GM21786 (cell line): Measurements from ENCODE around the gene ARHGAP18.
"Not testable (repeated sequence)": the region's sequence is repeated elsewhere in the genome, so short reads cannot be mapped to it uniquely, and the experiment has no call there.

Experiments
- ATAC-seq: cut with Tn5 transposase; IDR thresholded peaks from one replicate; pipeline ENCODE4 v1.9.1; 2021; ENCODE audit not compliant: unreplicated experiment

ARHGAP18 gene

GRCh38 chr6:129593233-129593564, 116.8 kb downstream of the ARHGAP18 start:
- no peak for ATAC-seq

DNA sequence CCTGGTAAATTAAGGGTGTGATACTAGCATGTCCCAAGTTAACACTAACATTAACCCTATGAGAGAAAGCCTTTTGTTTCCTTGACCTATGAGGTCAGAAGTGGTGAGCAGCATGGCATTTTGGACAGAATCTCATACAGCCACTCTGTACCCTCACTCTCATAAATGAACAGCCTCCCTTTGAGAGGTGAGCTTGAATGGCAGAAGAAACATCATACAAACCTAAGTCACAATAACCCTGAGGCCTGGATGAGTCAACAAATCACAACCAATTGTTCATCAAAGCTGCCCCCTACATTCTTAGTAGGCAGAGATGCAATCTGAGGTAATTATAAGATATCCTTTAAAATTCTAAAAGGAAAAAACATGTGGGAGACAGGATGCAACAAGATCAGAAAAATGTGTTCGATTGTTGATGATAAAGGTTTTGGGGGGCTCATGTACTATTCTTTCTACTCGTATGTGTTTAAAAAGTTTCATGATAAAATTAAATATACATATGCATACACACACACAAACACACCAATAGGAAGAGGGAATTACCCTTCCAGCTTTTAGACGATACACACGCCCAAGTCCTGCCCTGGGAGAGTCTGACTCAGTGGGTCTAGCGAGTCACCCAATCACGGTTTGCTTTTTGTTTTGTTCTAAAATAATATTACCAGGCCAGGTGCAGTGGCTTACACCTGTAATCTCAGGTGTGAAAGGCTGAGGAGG, 117.3 kb downstream of the ARHGAP18 start:
- ATAC-seq = no peak

DNA sequence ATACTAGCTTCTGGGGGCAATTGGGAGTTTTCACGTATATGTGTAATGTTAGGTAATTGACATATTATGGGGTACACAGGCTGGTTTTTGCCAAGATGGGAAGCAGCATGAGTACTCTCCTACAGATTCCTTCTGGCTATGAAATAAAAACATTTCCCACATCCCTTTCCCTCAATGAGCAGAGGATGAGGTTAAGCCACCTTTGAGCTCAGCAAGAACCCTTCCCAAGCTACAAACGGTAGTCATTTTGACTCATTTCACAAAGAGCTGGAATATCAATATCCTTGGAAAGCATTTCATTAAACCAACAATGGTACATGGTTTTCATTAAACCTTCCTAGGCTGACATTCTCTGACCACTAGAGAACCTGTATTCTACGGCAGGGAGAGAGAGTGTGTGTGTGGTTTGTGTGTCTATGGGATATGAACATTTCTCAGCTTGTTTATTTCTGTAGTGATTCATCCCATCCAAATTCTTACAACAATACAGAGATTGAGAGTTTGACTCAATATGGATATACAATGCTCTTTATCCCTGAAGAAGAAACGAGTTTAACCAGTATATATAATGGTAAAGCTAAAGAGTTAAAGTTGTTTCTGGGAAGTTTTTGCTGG, 119.5 kb downstream of the ARHGAP18 start:
- no peak for ATAC-seq

DNA sequence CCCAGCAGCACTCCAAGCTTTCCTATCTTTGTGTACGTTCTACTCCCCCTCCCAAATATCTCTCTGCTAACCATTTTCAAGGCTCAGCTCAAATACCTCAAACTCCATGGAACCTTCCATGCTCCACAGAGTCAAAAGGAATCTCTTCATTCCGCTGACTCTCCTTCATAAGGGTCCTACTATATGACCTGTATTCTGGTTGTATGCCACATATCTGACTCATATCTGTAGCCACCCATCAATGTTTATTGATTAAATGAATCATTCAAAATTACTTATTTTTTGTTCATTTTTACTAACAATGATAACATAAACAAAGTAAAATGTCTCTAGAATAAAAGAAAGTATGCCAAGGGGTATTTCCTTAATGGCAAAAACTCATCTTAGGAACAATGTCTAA, 123.2 kb downstream of the ARHGAP18 start:
- no peak for ATAC-seq

DNA sequence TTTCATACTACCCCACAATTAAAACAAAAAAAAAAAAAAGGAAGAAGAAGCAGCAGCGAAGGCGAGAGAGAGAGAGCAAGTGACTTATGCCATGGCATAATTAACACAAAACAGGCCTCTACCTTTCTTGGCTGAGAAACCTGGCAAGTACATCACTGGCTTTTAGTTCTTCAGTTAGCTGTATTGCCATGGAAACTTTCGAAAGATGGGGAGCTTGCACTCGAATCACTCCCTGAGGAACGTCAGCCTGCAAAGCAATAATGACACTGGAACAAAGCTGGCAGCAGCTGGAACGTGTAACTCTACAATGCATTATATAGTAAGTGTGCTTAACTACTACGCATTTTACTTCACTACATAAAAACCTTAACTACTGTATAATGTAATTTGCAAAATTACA, 126.1 kb downstream of the ARHGAP18 start:
- ATAC-seq = no peak

DNA sequence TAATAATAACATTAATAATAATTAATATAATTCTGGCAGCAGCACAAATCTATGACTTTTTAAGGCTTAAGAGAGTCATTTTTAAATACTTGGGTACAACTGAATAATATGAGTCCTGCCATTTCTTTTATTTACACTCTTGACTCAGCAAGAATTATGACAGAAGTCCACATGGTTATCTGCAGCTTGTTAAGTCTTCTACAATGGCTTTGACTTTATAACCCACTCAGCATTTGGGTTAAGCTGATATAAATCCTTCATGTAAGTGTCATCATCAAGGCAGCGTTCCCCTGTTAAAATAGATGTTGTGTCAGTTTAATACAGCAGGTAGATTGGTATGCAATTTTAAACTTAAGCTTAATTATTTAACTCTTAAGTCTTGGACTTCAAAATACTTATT, 131.7 kb downstream of the ARHGAP18 start:
- no peak for ATAC-seq

GRCh38 chr6:129577691-129578090, 132.3 kb downstream of the ARHGAP18 start:
- no peak for ATAC-seq

DNA sequence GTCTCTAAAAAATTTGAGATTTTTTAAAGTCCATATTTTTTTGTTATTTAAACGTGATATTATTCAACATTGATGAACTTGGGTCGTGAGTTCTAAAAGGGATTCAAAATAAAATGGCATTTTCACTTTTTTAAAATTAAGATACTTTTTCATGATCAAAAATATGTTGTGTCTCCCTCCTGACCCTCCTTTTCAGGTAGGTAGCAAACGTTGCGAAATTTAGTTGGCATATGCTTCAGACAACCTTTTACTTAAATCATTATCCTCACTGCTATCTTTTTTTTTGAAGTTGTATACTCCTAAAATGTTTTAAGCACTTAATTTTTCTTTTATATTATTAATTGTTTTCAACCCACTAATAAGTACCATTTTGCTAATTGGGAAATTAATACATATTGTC, 133.5 kb downstream of the ARHGAP18 start:
- no peak for ATAC-seq

GRCh38 chr6:129575378-129576118, 134.4 kb downstream of the ARHGAP18 start:
- no peak for ATAC-seq

DNA sequence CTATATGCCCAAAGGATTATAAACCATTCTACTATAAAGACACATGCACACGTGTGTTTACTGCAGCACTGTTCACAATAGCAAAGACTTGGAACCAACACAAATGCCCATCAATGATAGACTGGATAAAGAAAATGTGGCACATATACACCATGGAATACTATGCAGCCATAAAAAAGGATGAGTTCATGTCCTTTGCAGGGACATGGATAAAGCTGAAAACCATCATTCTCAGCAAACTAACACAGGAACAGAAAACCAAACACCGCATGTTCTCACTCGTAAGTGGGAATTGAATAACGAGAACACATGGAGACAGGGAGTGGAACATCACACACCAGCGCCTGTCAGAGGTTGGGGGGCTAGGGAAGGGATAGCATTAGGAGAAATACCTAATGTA, 135.4 kb downstream of the ARHGAP18 start:
- not testable (repeated sequence) for ATAC-seq

GRCh38 chr6:129570929-129571328, 139.0 kb downstream of the ARHGAP18 start:
- not testable (repeated sequence) for ATAC-seq

GRCh38 chr6:129568015-129568414, 142.0 kb downstream of the ARHGAP18 start:
- no peak for ATAC-seq

DNA sequence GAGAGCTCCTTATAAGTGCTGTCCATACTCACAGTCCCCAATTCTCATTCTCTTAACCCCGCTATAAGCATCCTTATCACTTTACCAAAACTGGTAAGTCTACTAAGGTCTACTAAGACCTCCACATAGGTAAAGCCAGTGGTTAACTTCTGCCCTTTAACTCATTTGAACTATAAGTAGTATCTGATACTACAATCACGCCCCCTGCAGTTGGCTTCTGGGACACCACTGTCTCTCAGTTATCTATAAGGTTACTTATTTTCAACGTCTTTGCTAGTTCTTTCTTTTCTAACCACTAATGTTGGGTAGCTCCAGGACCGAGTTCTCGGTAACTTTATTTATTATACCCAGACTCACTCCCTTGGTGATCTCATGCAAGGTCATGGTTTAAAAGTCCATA, 142.6 kb downstream of the ARHGAP18 start:
- ATAC-seq = no peak

DNA sequence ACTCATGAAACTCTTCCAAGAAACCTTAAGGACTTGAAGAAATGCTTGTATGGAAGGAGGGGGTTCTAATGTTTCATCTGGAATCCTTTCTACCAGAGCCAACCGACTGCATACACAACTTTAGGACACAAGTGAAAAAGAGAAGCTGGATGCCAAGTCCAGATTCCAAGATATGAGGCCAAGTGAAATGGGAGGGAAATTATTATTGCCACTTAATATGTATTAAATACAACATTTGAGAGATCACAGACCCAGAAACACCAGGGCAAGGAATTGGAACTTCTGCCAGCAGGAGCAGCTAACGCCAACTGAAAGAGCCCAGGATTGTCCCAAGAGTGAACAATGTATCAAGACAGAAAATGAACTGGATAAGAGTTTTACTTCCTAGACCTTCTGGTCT, 144.2 kb downstream of the ARHGAP18 start:
- no peak for ATAC-seq

GRCh38 chr6:129565366-129565765, 144.6 kb downstream of the ARHGAP18 start:
- ATAC-seq = no peak

- no peak for ATAC-seq
These were observed 151.7 kb downstream of the ARHGAP18 start for GRCh38 chr6:129558248-129558647.

- ATAC-seq = no peak
These were observed 154.7 kb downstream of the ARHGAP18 start for GRCh38 chr6:129555206-129555832.

GRCh38 chr6:129552413-129552812, 157.6 kb downstream of the ARHGAP18 start:
- ATAC-seq = no peak

DNA sequence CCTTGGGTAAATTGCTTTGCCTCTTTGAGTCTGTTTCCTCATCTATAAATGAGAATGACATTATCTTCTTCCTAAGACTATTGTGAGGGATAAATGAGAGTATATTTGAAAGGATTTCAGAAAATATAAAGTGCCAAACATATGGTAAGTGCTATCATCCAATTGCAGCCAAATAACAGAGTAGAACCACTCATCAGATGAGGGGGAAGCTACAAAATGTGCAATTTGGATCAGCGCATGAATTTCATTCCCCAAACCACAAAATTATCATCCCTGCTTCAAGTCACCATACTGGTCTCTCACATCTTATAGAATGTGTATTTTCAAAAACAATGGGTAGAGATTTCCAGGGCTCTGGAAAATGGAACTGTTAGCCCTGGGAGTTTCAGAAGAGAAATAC, 158.5 kb downstream of the ARHGAP18 start:
- ATAC-seq = no peak

- no peak for ATAC-seq
These were observed 163.3 kb downstream of the ARHGAP18 start for GRCh38 chr6:129546702-129547101.

DNA sequence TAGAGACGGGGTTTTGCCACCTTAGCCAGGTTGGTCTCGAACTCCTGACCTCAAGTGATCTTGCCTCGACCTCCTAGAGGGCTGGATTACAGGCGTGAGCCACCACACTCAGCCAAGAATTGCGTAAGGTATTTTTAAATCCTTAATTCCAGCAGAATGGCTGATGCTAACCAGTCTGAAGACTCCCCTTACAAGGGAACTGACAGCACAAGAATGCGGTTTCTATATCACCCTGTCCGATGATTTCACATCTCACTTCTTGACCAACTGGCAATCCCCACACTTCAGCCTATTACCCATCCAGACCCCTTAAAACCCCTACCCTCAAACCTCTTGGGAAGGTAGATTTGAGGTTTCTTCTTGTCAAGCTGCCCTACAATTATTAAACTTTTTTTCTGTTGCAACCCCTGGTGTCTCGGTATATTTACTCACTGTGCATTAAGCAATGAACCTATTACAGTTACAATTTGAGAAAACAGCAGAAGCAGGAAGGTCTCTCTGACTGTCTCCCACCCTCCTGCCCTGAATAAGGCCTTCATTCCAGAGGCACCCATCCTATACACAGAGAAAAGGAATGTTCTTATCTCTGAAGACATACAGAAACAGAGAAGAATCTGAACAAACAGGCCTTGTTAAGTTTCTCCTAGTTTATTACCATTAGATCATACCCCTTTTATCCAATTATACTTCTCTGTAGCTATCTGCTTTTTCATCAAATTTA, 164.9 kb downstream of the ARHGAP18 start:
- ATAC-seq = no peak
